Panc1 (cell line): Measurements from ENCODE around the gene ENTPD8. TPM values are rescaled to one million over a fixed set of nuclear protein-coding genes. Genes with fewer than 3 reads are reported as not detected.

Experiments used
- ATAC-seq: fragments of 200-7000 bp; cut with Tn5 transposase; 2 replicates; pipeline ENCODE4 v1.9.1; 2020; ENCODE audit warnings: mild to moderate bottlenecking, moderate library complexity
- BruUV-seq: library from RNA; stranded (reverse); fragments of 400-500 nt; replicated peaks from 2 replicates; lab custom pipeline; 2021; lab: Mats Ljungman, UMichigan
- CTCF ChIA-PET: fragments of 300-600 bp; sonication (Branson Sonifier 250); formaldehyde crosslinking; loops from one replicate; lab custom pipeline; 2022; ENCODE audit warnings: antibody characterized with exemption; lab: Charles Lee
- POLR2A ChIA-PET: fragments of 300-600 bp; sonication (Branson Sonifier 250); formaldehyde crosslinking; loops from one replicate; lab custom pipeline; 2022; ENCODE audit warnings: antibody characterized with exemption; lab: Charles Lee
- DNase-seq: peaks from one replicate; pipeline ENCODE4 v3.0.0-alpha.2; 2010; ENCODE audit warnings: low read depth, low spot score
- H3K27ac ChIP-seq: 2 replicates; pipeline ENCODE4 v1.5.1; 2011; ENCODE audit warnings: mild to moderate bottlenecking, low read length, inconsistent platforms
- H3K27me3 ChIP-seq: fragments of 200-500 bp; sonication (Bioruptor generic); 2 replicates; pipeline ENCODE4 v1.6.0; 2014; ENCODE audit warnings: low read length, inconsistent platforms; ENCODE audit not compliant: control insufficient read depth, insufficient read depth
- H3K36me3 ChIP-seq: fragments of 200-500 bp; sonication (Bioruptor generic); 2 replicates; pipeline ENCODE4 v1.5.1; 2014; ENCODE audit warnings: inconsistent platforms, mild to moderate bottlenecking, low read length, moderate library complexity; ENCODE audit not compliant: control insufficient read depth, insufficient read depth
- H3K4me1 ChIP-seq: 2 replicates; pipeline ENCODE4 v1.5.1; 2011; ENCODE audit warnings: inconsistent platforms, mild to moderate bottlenecking, low read length, moderate library complexity; ENCODE audit not compliant: control insufficient read depth, insufficient read depth
- H3K4me3 ChIP-seq, 2 experiments: 2 replicates each; pipeline ENCODE4 v1.5.1; 2011 to 2012; ENCODE audit warnings: low read depth in 2 of 2, low read length in 2 of 2, mild to moderate bottlenecking in 2 of 2, inconsistent platforms in 1 of 2, moderate library complexity in 1 of 2
- H3K9me3 ChIP-seq: fragments of 200-500 bp; sonication (Bioruptor generic); 2 replicates; pipeline ENCODE4 v1.5.1; 2014; ENCODE audit warnings: low read depth, mild to moderate bottlenecking, inconsistent platforms, low read length, moderate library complexity; ENCODE audit not compliant: control insufficient read depth, insufficient read depth
- CTCF ChIP-seq: fragments of 450-650 bp; IDR thresholded peaks from 2 replicates; pipeline ENCODE4 v1.5.1; 2017; ENCODE audit warnings: mild to moderate bottlenecking
- POLR2AphosphoS5 ChIP-seq: IDR thresholded peaks from 2 replicates; pipeline ENCODE4 v1.6.1; 2012; ENCODE audit warnings: mild to moderate bottlenecking, low read depth, low read length, moderate library complexity
- REST ChIP-seq, 2 experiments: IDR thresholded peaks; 2 replicates each; pipeline ENCODE4 v1.6.1; 2011 to 2012; ENCODE audit warnings: low read depth in 2 of 2, control low read depth in 1 of 2, low read length in 1 of 2, mild to moderate bottlenecking in 1 of 2, moderate library complexity in 1 of 2; ENCODE audit not compliant: insufficient read depth in 1 of 2
- SIN3A ChIP-seq: IDR thresholded peaks from 2 replicates; pipeline ENCODE4 v1.6.1; 2012; ENCODE audit warnings: low read depth, mild to moderate bottlenecking, low read length, moderate library complexity, borderline replicate concordance; ENCODE audit not compliant: insufficient read depth
- TCF7L2 ChIP-seq: IDR thresholded peaks from 2 replicates; pipeline ENCODE4 v1.6.1; 2011; ENCODE audit warnings: mild to moderate bottlenecking, low read depth, low read length, inconsistent platforms
- in situ Hi-C: cut with HindIII; loops from 2 replicates; pipeline ENCODE4 v1.10.0; 2016; ENCODE audit warnings: low sequenced_read_pairs, low pct_unique_long_range_greater_than_20kb
- intact Hi-C: fragments of 100-400 bp; cut with micrococcal nuclease; formaldehyde crosslinking; loops from one replicate; pipeline ENCODE4 v1.10.0; 2022; ENCODE audit not compliant: unreplicated experiment
- total RNA-seq: library from RNA; stranded (reverse); gene quantifications from one replicate; pipeline ENCODE4 v1.2.1, GENCODE V29; 2021; ENCODE audit not compliant: unreplicated experiment

ENTPD8 gene
- total RNA-seq, 1 experiment from 2014 or later, result 3.9 TPM

GRCh38 chr9:137488906-137489305 is 47.7 kb upstream of the ENTPD8 start:
- Histone ChIP-seq H3K4me1 (no peaks in the 10 kb centered on the region), H3K4me3 (no peak overlapping the region), H3K27me3 (no peaks in the 10 kb centered on the region), H3K9me3 (no peaks in the 10 kb centered on the region), H3K27ac (no peak overlapping the region), H3K36me3 (no peaks in the 10 kb centered on the region)
- in situ Hi-C loops, result no loop called here
- ChIA-PET CTCF (no interaction called here), POLR2A (no interaction called here)
- no TSS peak for BruUV-seq
- no peak for TF ChIP-seq SIN3A
- no peak for TF ChIP-seq POLR2AphosphoS5
- no peak for TF ChIP-seq REST (IDR thresholded peaks at IDR 0.05; ENCODE audit: insufficient read depth in 1 of 2, low read depth in 2 of 2, low read length in 1 of 2)
- no peak for TF ChIP-seq CTCF
- no peak for DNase-seq
- ATAC-seq, result no peak
- intact Hi-C loops, result no loop called here

- POLR2A ChIA-PET, result no interaction called here
- ATAC-seq, result no peak
- intact Hi-C loops, result no loop called here
- no peaks in the 10 kb centered on the region for H3K27me3 ChIP-seq
- H3K9me3 ChIP-seq, result no peaks in the 10 kb centered on the region
- TF ChIP-seq POLR2AphosphoS5 (no peak), REST (IDR thresholded peaks at IDR 0.05; ENCODE audit: insufficient read depth in 1 of 2, low read depth in 2 of 2, low read length in 1 of 2) (no peak), TCF7L2 (no peak), SIN3A (no peak), CTCF (no peak)
- H3K4me1 ChIP-seq, result no peaks in the 10 kb centered on the region
- BruUV-seq, result no TSS peak
- H3K36me3 ChIP-seq, result no peaks in the 10 kb centered on the region
- no peak overlapping the region for H3K27ac ChIP-seq
- no peak for DNase-seq
- CTCF ChIA-PET, result no interaction called here
- in situ Hi-C loops, result no loop called here
- no peak overlapping the region for H3K4me3 ChIP-seq
Measured at GRCh38 chr9:137488327-137488653, 47.1 kb upstream of the ENTPD8 start.
